Measurements from ENCODE around the gene ZNF208. TPM values are rescaled to one million over a fixed set of nuclear protein-coding genes. Genes with fewer than 3 reads are reported as not detected.

ZNF208 gene
- total and polyA plus RNA-seq, 8 donors, result 0.85 to 3.0 (median 2.0) TPM

DNA sequence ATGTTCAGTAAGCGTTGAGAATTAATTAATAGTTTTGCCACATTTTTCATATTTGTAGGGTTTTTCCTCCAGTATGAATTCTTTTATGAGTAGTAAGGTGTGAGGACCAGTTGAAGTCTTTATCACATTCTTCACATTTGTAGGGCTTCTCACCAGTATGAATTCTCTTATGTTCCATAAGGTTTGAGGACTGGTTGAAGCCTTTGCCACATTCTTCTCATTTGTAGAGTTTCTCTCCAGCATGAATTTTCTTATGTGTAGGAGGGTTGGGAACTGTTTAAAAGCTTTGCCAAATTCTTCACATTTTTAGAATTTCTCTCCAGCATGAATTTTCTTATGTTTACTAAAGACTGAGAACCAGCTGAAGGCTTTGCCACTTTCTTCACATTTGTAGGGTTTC lies 40.3 kb downstream of the ZNF208 start:
- Histone ChIP-seq H3K4me3 (no peak overlapping the region), H3K9me3 (peaks cover 4 to 100% of the 10 kb centered on the region in 2 donors), H3K27ac (no peak overlapping the region), H3K36me3 (no peaks in the 10 kb centered on the region), H3K4me1 (no peaks in the 10 kb centered on the region), H3K27me3 (no peaks in the 10 kb centered on the region)
- DNase-seq (no peak), ATAC-seq (no peak)
- TF ChIP-seq, protein P1, sequence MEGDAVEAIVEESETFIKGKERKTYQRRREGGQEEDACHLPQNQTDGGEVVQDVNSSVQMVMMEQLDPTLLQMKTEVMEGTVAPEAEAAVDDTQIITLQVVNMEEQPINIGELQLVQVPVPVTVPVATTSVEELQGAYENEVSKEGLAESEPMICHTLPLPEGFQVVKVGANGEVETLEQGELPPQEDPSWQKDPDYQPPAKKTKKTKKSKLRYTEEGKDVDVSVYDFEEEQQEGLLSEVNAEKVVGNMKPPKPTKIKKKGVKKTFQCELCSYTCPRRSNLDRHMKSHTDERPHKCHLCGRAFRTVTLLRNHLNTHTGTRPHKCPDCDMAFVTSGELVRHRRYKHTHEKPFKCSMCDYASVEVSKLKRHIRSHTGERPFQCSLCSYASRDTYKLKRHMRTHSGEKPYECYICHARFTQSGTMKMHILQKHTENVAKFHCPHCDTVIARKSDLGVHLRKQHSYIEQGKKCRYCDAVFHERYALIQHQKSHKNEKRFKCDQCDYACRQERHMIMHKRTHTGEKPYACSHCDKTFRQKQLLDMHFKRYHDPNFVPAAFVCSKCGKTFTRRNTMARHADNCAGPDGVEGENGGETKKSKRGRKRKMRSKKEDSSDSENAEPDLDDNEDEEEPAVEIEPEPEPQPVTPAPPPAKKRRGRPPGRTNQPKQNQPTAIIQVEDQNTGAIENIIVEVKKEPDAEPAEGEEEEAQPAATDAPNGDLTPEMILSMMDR (IDR thresholded peaks at IDR 0.05), result no peak
- intact Hi-C loops (cut with DNase I), result no loop called here

DNA sequence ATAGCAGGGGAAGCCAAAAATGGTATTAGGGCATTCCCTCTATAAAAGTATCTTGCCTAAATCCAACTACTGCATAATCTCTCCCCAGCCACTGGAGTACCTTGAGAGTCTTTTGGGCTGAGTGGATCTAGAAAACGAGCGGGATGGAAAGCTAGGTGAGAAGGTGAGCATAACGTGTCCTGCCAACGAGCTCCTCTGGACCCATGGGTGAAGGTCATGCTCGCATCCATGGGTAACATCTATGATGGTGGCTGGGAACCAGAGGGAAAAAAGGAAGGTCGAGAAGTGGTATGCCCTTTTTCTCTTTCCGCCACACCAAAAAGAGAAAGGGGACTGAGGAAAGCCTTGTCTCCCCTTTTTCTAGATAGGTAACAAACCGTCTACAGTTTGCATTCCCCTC lies 63.0 kb downstream of the ZNF208 start:
- Histone ChIP-seq H3K4me1 (no peaks in the 10 kb centered on the region), H3K27ac (no peak overlapping the region), H3K27me3 (no peaks in the 10 kb centered on the region), H3K36me3 (no peaks in the 10 kb centered on the region), H3K4me3 (no peak overlapping the region), H3K9me3 (peaks cover 0 to 95% of the 10 kb centered on the region in 2 donors)
- TF ChIP-seq, protein P1 (IDR thresholded peaks at IDR 0.05), result no peak
- ATAC-seq (no peak), DNase-seq (no peak)
- intact Hi-C loops (cut with DNase I), result no loop called here

DNA sequence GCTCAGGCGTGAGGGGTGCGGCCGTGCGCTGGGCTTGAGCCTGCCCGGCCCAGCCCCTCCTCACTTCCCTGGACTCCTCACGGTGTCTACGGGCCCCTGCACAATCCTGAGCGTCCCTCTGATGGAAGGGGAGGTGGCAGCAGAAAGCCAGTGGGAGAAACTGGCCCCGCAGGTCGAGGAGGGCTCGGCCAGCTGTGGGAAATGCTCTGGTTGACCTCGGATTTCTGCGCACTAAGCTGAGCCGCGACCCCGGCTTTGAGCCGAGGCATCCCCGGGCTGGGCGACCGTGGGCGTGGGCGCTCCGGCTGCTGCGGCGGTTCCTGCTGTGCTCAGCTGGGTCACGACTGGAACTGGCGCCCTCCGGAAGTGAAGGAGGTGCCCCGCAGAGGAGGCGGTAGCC lies 70.1 kb downstream of the ZNF208 start:
- TF ChIP-seq, protein P1 (IDR thresholded peaks at IDR 0.05), result no peak
- intact Hi-C loops (cut with DNase I), result no loop called here
- ATAC-seq (no peak), DNase-seq (peak in 1 of 4 donors; percentile 70)
- Histone ChIP-seq H3K9me3 (peaks cover 3 to 72% of the 10 kb centered on the region in 2 donors), H3K27me3 (no peaks in the 10 kb centered on the region), H3K27ac (no peak overlapping the region), H3K36me3 (no peaks in the 10 kb centered on the region), H3K4me3 (no peak overlapping the region), H3K4me1 (no peaks in the 10 kb centered on the region)

DNA sequence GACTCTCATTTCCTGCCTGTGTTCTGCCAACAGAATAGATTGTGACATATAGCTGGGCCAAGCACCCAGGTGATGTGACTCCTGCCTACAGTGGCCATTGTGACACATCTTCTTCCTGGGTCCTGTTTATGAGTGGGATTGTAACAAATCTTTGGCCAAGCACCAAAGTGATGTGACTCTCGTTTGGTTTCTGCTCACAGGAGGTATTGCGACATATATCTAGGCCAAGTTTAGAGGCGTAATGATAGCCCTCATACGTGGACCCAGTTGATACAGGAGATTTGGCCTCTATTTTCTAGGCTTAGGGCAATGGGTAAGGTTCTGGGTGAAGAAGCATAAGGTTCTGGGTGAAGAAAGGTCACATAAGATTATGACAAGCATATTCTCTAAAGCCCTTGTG lies 76.2 kb downstream of the ZNF208 start:
- ATAC-seq (no peak), DNase-seq (no peak)
- H3K4me3 ChIP-seq, result no peak overlapping the region
- H3K4me1 ChIP-seq, result no peaks in the 10 kb centered on the region
- H3K27me3 ChIP-seq, result no peaks in the 10 kb centered on the region
- H3K27ac ChIP-seq, result no peak overlapping the region
- intact Hi-C loops (cut with DNase I), result no loop called here
- H3K36me3 ChIP-seq, result no peaks in the 10 kb centered on the region
- TF ChIP-seq, protein P1 (IDR thresholded peaks at IDR 0.05), result no peak
- H3K9me3 ChIP-seq, result peaks cover 3 to 70% of the 10 kb centered on the region in 2 donors

DNA sequence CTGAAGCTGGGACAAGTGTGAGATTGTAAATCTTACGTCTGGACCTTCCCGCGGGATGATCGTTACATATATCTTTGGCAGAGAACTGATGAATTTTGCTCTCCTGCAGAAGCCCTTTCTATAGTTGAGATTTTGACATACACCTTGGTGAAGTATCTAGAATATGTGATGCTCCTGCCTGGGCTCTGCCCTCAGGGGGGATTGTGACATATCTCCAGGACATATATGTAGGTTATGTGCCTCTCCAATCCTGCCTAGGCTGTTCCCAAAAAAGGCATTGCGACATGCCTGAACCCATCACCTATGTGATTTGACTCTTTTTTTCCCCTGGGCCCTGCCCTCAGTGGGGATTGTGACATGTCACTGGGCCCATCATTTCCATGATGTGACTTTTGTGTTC lies 76.6 kb downstream of the ZNF208 start:
- intact Hi-C loops (cut with DNase I), result no loop called here
- Histone ChIP-seq H3K4me3 (no peak overlapping the region), H3K9me3 (peaks cover 3 to 69% of the 10 kb centered on the region in 2 donors), H3K36me3 (no peaks in the 10 kb centered on the region), H3K27ac (no peak overlapping the region), H3K27me3 (no peaks in the 10 kb centered on the region), H3K4me1 (no peaks in the 10 kb centered on the region)
- DNase-seq (no peak), ATAC-seq (no peak)
- TF ChIP-seq, protein P1 (IDR thresholded peaks at IDR 0.05), result no peak
